Measurements from ENCODE around the gene POLK.

Gene POLK

GRCh38 chr5:75611311-75612225, 99.9 kb downstream of the POLK start, which contains the start of gene ANKDD1B:
ANKDD1B (plus strand) TSS chr5:75611453; CDS start chr5:75611635, 182 bp downstream.
- DNase-seq, result no peak

GRCh38 chr5:75612226-75612569, 100.5 kb downstream of the POLK start:
- no peak for DNase-seq

- DNase-seq, result no peak
Observed at GRCh38 chr5:75612901-75613300, 101.2 kb downstream of the POLK start.

GRCh38 chr5:75614176-75614575, 102.5 kb downstream of the POLK start:
- no peak for DNase-seq

- DNase-seq, result no peak
Observed at GRCh38 chr5:75616371-75616881, 104.7 kb downstream of the POLK start.

GRCh38 chr5:75616971-75617621, 105.4 kb downstream of the POLK start:
- DNase-seq, result no peak

- no peak for DNase-seq
Observed at GRCh38 chr5:75617736-75618352, 106.2 kb downstream of the POLK start.

GRCh38 chr5:75620184-75620959, 108.7 kb downstream of the POLK start:
- no peak for DNase-seq

- no peak for DNase-seq
Observed at GRCh38 chr5:75622564-75622963, 110.9 kb downstream of the POLK start.

- no peak for DNase-seq
Observed at GRCh38 chr5:75623846-75624245, 112.2 kb downstream of the POLK start.

- no peak for DNase-seq
Observed at GRCh38 chr5:75626959-75627358, 115.3 kb downstream of the POLK start.

GRCh38 chr5:75627801-75628200, 116.1 kb downstream of the POLK start:
- DNase-seq, result no peak

GRCh38 chr5:75630875-75631274, 119.2 kb downstream of the POLK start:
- DNase-seq, result no peak

- no peak for DNase-seq
Observed at GRCh38 chr5:75632321-75632720, 120.6 kb downstream of the POLK start.

GRCh38 chr5:75637949-75638348, 126.3 kb downstream of the POLK start:
- no peak for DNase-seq

- no peak for DNase-seq
Observed at GRCh38 chr5:75639535-75640311, 128.0 kb downstream of the POLK start.

GRCh38 chr5:75640395-75640794, 128.7 kb downstream of the POLK start:
- DNase-seq, result no peak

GRCh38 chr5:75640826-75641225, 129.1 kb downstream of the POLK start:
- DNase-seq, result no peak

GRCh38 chr5:75648712-75649111, 137.0 kb downstream of the POLK start:
- DNase-seq, result no peak

Measured in DMS 273 treated with DMSO at 0.1 percent for 48 hours (cell line).